ENCODE measurements around the gene MOBP. TPM values are rescaled to one million over a fixed set of nuclear protein-coding genes. Genes with fewer than 3 reads are reported as not detected.
A peak's percentile ranks its signal among the peaks of the same experiment; 100 is the strongest.
"Not testable (repeated sequence)": the region's sequence is repeated elsewhere in the genome, so short reads cannot be mapped to it uniquely, and the experiment has no call there.

The MOBP gene
- total RNA-seq, 1 donor from 2014 or later: not detected

- H3K27ac ChIP-seq: no peak overlapping the region
- no peak overlapping the region for H3K4me3 ChIP-seq
- H3K4me1 ChIP-seq: no peaks in the 10 kb centered on the region
- H3K36me3 ChIP-seq: no peaks in the 10 kb centered on the region
- no peaks in the 10 kb centered on the region for H3K9me3 ChIP-seq
- intact Hi-C loops (cut with DNase I): no loop called here
- TF ChIP-seq CTCF (IDR thresholded peaks at IDR 0.05): peak; percentile 67 to 89 (median 88)
- DNase-seq (ENCODE audit: low spot score in 2 of 2): peak in 1 of 2 donors; percentile 83
- no peaks in the 10 kb centered on the region for H3K27me3 ChIP-seq
Observed at GRCh38 chr3:39447637-39448483, 19.6 kb upstream of the MOBP start.

- no peak overlapping the region for H3K27ac ChIP-seq
- H3K36me3 ChIP-seq: no peaks in the 10 kb centered on the region
- H3K4me3 ChIP-seq: no peak overlapping the region
- H3K9me3 ChIP-seq: no peaks in the 10 kb centered on the region
- DNase-seq (ENCODE audit: low spot score in 2 of 2): no peak
- H3K27me3 ChIP-seq: no peaks in the 10 kb centered on the region
- no peaks in the 10 kb centered on the region for H3K4me1 ChIP-seq
- intact Hi-C loops (cut with DNase I): no loop called here
- TF ChIP-seq CTCF (IDR thresholded peaks at IDR 0.05): no peak
Observed at GRCh38 chr3:39448506-39449233, 18.8 kb upstream of the MOBP start.

- no peaks in the 10 kb centered on the region for H3K36me3 ChIP-seq
Observed at GRCh38 chr3:39449796-39450195, 17.7 kb upstream of the MOBP start.

GRCh38 chr3:39453134-39453533 lies 14.3 kb upstream of the MOBP start:
- H3K27ac ChIP-seq: no peak overlapping the region
- intact Hi-C loops (cut with DNase I): no loop called here
- H3K27me3 ChIP-seq: no peaks in the 10 kb centered on the region
- H3K4me1 ChIP-seq: no peaks in the 10 kb centered on the region
- no peak overlapping the region for H3K4me3 ChIP-seq
- DNase-seq (ENCODE audit: low spot score in 2 of 2): no peak
- H3K9me3 ChIP-seq: no peaks in the 10 kb centered on the region
- no peak for TF ChIP-seq CTCF (IDR thresholded peaks at IDR 0.05)
- H3K36me3 ChIP-seq: no peaks in the 10 kb centered on the region

More at GRCh38 chr3:39449796-39450195, 17.7 kb upstream of the MOBP start:
- Histone ChIP-seq H3K27ac (no peak overlapping the region), H3K9me3 (no peaks in the 10 kb centered on the region), H3K4me3 (no peak overlapping the region), H3K4me1 (no peaks in the 10 kb centered on the region), H3K27me3 (no peaks in the 10 kb centered on the region)
- DNase-seq (ENCODE audit: low spot score in 2 of 2): no peak
- intact Hi-C loops (cut with DNase I): no loop called here
- TF ChIP-seq CTCF (IDR thresholded peaks at IDR 0.05): no peak

- H3K36me3 ChIP-seq; H3K9me3 ChIP-seq; H3K4me3 ChIP-seq; H3K27me3 ChIP-seq; H3K4me1 ChIP-seq; intact Hi-C loops (cut with DNase I); H3K27ac ChIP-seq; DNase-seq (ENCODE audit: low spot score in 2 of 2): not testable (repeated sequence)
Observed at GRCh38 chr3:39453872-39454271, 13.6 kb upstream of the MOBP start.

GRCh38 chr3:39454591-39455217 lies 12.8 kb upstream of the MOBP start:
- Histone ChIP-seq H3K27ac (no peak overlapping the region), H3K36me3 (no peaks in the 10 kb centered on the region), H3K27me3 (no peaks in the 10 kb centered on the region), H3K9me3 (no peaks in the 10 kb centered on the region), H3K4me1 (no peaks in the 10 kb centered on the region), H3K4me3 (no peak overlapping the region)
- intact Hi-C loops (cut with DNase I): no loop called here
- TF ChIP-seq CTCF (IDR thresholded peaks at IDR 0.05): no peak
- DNase-seq (ENCODE audit: low spot score in 2 of 2): no peak

Data from ascending aorta (tissue), 2 donors.